ENCODE results near the gene PLA2G15.

Gene PLA2G15, protein sequence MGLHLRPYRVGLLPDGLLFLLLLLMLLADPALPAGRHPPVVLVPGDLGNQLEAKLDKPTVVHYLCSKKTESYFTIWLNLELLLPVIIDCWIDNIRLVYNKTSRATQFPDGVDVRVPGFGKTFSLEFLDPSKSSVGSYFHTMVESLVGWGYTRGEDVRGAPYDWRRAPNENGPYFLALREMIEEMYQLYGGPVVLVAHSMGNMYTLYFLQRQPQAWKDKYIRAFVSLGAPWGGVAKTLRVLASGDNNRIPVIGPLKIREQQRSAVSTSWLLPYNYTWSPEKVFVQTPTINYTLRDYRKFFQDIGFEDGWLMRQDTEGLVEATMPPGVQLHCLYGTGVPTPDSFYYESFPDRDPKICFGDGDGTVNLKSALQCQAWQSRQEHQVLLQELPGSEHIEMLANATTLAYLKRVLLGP

DNA sequence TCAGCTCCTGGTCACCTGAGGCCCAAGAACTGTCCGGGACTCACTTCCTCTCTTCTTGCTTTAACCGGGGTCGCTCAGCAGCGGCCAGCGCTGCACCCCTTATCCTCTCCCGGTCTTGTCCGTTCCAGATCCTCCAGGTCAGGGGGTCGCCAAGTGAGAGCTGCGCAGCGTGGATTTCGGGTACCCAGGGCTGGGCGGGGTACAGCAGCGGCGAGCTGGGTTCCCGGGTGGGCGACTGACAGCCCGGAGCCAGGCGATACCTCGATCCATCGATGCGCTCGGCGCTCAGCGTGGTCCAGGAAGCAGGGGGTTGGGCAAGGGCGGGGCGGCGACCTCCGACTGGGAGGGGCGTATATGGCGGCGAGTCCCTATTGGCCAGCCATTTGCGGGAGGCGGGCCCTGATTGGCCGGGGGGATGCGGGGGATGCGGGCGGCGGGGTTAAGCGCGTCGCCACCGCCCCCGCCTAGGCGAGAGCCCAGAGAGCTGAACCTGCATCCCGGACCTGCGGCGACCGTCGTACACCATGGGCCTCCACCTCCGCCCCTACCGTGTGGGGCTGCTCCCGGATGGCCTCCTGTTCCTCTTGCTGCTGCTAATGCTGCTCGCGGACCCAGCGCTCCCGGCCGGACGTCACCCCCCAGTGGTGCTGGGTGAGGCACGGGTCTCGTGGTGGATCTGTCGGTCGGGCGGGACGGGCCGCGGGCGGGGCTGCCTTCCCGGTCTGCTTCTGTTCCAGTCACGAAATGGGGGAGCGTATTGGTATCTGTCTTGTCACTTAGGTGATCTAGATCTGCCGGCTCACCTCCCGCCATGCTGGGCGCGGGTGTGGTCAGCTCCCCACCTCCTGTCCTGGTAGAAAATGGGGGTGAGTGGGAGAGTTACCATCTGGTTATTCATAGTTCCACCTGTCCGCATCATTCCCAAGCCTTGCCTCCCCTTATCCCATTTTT lies at the start of gene PLA2G15:
Gene PLA2G15 (plus strand): TSS at position 471 of the 951 bp plus-strand sequence. CDS start 54 bp downstream, at position 525.
- TF ChIP-seq ZFX (IDR thresholded peaks at IDR 0.05; ENCODE audit: borderline replicate concordance) = no peak
- TF ChIP-seq, protein P1, sequence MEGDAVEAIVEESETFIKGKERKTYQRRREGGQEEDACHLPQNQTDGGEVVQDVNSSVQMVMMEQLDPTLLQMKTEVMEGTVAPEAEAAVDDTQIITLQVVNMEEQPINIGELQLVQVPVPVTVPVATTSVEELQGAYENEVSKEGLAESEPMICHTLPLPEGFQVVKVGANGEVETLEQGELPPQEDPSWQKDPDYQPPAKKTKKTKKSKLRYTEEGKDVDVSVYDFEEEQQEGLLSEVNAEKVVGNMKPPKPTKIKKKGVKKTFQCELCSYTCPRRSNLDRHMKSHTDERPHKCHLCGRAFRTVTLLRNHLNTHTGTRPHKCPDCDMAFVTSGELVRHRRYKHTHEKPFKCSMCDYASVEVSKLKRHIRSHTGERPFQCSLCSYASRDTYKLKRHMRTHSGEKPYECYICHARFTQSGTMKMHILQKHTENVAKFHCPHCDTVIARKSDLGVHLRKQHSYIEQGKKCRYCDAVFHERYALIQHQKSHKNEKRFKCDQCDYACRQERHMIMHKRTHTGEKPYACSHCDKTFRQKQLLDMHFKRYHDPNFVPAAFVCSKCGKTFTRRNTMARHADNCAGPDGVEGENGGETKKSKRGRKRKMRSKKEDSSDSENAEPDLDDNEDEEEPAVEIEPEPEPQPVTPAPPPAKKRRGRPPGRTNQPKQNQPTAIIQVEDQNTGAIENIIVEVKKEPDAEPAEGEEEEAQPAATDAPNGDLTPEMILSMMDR (IDR thresholded peaks at IDR 0.05) = no peak
- peak within 1 kb of the TSS; percentile 31 for H3K27ac ChIP-seq

DNA sequence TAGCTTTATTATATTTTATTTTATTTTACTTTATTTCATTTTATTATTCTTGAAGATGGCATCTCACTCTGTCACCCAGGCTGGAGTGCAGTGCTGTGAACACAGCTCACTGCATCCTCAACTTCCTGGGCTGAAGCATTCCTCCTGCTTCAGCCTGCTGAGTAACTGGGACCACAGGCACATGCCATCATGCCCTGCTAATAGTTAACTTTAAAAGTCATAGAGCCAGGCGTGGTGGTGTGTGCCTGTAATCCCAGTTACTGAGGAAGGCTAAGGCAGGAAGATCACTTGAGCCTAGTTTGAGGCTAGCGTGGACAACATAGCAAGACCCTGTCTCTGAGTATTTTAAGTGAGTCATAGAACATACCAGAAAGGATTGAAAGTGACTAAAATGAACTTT lies 47.9 kb upstream of the PLA2G15 start:
- TF ChIP-seq, protein P1 (IDR thresholded peaks at IDR 0.05) = no peak
- no peak overlapping the region for H3K27ac ChIP-seq

DNA sequence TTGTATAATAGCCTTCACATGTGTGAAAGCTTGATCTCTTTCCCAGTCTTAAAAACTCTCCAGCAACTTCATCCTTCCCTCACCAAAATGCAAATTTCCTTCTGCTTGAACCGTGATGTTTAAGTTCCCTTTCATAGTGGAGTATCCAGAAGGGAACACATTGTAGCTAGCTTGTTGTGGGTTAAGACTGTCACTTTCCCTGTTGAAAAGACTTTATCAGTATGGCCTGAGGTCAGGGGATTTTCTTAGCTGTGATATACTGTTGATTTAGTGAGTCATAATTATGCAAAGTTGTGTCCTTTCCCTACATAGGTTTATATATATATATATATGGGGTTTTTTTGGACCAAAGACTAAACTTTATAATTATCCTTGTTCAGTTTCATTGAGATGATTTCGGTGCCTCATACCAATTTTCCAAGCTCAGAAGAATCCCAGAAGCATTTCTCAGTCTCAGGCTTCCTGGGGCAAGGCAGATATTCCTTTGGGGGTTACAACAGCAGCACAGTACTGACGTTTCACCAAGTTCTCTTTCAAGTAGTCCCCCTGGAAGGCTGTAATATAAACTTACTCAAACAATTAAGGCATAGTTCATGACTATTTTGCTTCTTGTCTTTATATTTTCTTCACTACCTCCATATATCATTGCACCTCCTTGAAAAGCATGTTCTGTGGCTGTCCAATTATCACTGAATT lies 44.9 kb upstream of the PLA2G15 start:
- H3K27ac ChIP-seq = no peak overlapping the region
- no peak for TF ChIP-seq ZFX (IDR thresholded peaks at IDR 0.05; ENCODE audit: borderline replicate concordance)
- TF ChIP-seq, protein P1 (IDR thresholded peaks at IDR 0.05) = no peak

DNA sequence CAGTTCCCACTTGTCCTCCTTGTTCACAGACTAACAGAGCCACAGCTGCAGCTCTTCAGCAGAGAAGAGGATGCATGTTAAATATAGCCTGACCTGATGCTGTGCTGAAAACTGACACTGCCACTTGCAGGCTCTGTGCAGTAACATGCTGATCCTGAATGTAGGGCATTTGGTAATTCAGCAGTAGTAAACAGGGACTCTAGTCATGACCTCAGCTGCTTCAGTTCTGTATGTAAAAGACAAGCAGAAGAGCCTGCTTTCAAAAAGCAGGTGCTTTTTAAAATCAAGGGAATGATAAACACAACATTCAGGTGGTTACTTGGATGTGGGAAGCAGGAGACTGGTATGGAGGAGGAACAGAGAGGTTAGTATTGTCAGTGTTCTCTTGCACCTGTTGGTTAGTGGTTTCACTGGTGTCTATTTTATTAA lies 43.1 kb upstream of the PLA2G15 start:
- TF ChIP-seq ZFX (IDR thresholded peaks at IDR 0.05; ENCODE audit: borderline replicate concordance) = no peak
- TF ChIP-seq, protein P1 (IDR thresholded peaks at IDR 0.05) = no peak
- no peak overlapping the region for H3K27ac ChIP-seq

DNA sequence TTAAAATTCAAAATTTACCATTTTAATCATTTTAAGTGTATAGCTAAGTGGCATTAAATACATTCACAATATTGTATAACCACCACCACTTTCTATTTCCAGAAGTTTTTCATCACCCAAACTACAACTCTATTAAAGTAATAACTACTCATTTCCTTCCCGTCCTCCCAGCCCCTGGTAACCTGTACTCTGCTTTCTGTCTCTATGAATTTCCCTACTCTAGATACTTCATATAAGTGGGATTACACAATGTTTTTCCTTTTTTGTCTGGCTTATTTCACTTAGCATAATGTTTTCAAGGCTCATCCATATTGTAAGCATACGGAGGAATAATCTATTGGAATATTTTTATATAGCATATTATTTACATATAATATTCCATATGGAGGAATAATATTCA lies 38.9 kb upstream of the PLA2G15 start:
- TF ChIP-seq, protein P1 (IDR thresholded peaks at IDR 0.05) = no peak
- no peak for TF ChIP-seq ZFX (IDR thresholded peaks at IDR 0.05; ENCODE audit: borderline replicate concordance)
- no peak overlapping the region for H3K27ac ChIP-seq

DNA sequence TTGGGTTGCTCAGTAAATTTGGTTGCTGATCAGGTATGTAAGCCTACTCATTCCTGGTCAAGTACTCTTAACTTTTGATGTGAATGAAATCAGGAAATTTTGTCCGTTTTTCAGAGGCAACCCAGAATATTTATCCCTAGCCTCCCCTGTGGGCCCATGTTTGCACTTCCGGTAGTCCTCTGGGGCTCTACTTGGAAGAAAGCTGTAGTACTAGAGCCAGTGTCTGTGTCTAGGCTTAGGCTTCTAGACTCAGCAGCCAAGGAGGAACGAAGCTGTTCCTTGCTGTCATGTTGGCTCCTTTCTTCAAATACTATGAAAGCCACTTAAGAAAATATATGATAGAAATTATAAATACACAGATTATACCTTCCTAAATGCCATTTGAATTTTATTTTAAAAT lies 30.4 kb upstream of the PLA2G15 start:
- no peak overlapping the region for H3K27ac ChIP-seq
- TF ChIP-seq ZFX (IDR thresholded peaks at IDR 0.05; ENCODE audit: borderline replicate concordance) = no peak
- TF ChIP-seq, protein P1 (IDR thresholded peaks at IDR 0.05) = no peak
